ENCODE measurements around the gene HSD17B8. TPM values are rescaled to one million over a fixed set of nuclear protein-coding genes. Genes with fewer than 3 reads are reported as not detected.
"Not testable (repeated sequence)": the region's sequence is repeated elsewhere in the genome, so short reads cannot be mapped to it uniquely, and the experiment has no call there.

Gene HSD17B8
- total and polyA plus RNA-seq, 7 experiments from 2014 or later, result 9.7 to 67.0 (median 19.2) TPM

DNA sequence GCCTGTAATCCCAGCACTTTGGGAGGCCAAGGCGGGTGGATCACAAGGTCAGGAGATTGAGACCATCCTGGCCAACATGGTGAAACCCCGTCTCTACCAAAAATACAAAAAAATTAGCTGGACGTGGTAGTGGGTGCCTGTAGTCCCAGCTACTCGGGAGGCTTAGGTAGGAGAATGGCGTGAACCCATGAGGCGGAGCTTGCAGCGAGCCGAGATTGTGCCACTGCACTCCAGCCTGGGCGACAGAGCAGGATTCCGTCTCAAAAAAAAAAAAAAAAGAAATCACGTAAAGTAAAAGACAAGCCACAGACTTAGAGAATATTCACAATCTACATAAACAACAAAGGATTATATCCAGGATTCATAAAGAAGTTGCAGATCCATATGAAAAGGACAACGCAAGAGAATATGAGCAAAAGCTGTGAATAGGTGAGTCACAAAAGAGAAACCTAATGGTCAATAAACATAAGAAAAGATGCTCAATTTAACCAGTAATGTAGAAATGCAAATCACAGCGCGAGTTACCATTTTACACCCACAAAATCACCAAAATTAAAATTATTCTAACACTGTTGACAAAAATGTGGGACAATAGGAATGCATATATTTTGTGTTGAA lies 22.2 kb downstream of the HSD17B8 start:
- CTCF ChIA-PET, result interaction anchor here (0.6 kb wide), 1 partner anchor 402 kb away, joined by 5 read pairs; no protein-coding TSS in a partner anchor
- H3K4me1 Mint-ChIP-seq, result not testable (repeated sequence)

DNA sequence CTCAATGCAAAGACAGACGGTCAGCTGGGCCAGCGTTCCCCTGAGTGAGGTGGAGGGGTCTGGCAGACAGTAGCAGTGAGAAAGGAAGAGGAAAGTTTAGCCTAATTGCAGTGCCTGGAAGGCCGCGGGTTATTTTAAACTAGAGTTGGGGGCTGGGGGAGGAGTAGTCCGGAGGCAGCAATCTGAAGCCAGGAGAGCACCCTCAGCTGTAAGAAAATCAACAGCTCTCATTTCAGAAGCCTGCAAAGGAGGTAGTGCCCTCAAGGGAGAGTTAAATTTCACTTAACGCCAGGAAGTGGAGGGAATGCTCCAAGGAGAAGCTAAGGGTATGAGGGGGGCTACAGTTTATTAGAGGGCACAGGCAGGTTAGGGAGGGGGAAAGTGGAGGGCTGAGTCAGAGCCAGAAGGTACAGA lies 30.8 kb downstream of the HSD17B8 start:
- Histone ChIP-seq H3K27me3 (ENCODE audit: control insufficient read depth in 2 of 2, insufficient read depth in 2 of 2, low read length in 2 of 2) (no peaks in the 10 kb centered on the region), H3K27ac (ENCODE audit: low read depth, low read length) (no peak overlapping the region), H3K9me3 (ENCODE audit: control insufficient read depth in 2 of 3, low read length in 3 of 3) (no peaks in the 10 kb centered on the region), H3K36me3 (ENCODE audit: control insufficient read depth in 2 of 3, insufficient read depth in 3 of 3, low read length in 3 of 3) (no peaks in the 10 kb centered on the region), H3K4me1 (ENCODE audit: control insufficient read depth in 2 of 2, insufficient read depth in 2 of 2, low read length in 2 of 2) (no peaks in the 10 kb centered on the region), H3K4me3 (ENCODE audit: low read length) (no peak overlapping the region)
- no peaks in the 10 kb centered on the region for H3K9me3 Mint-ChIP-seq
- peaks cover 23 to 58% (median 28%) of the 10 kb centered on the region in 5 donors for H3K27me3 Mint-ChIP-seq
- no peaks in the 10 kb centered on the region for H3K4me1 Mint-ChIP-seq
- ChIA-PET POLR2A (interaction anchor here (1.4 kb wide), 2 partner anchors 14 to 27 kb away, joined by 4 to 5 read pairs; partner anchors contain the start of gene RING1), CTCF (interaction anchor here (1.6 kb wide), 1 partner anchor 13 kb away, joined by 5 read pairs; no protein-coding TSS in a partner anchor)
- no peak overlapping the region for H3K27ac Mint-ChIP-seq
- intact Hi-C loops (cut with micrococcal nuclease), result no loop called here
- DNase-seq (no peak), ATAC-seq (no peak)
- no peak overlapping the region for H3K4me3 Mint-ChIP-seq
- H3K36me3 Mint-ChIP-seq, result no peaks in the 10 kb centered on the region

More for the DNA sequence above, 22.2 kb downstream of the HSD17B8 start:
- H3K27me3 ChIP-seq (ENCODE audit: control insufficient read depth in 2 of 2, insufficient read depth in 2 of 2, low read length in 2 of 2); DNase-seq; H3K27ac ChIP-seq (ENCODE audit: low read depth, low read length); H3K27ac Mint-ChIP-seq; H3K36me3 ChIP-seq (ENCODE audit: control insufficient read depth in 2 of 3, insufficient read depth in 3 of 3, low read length in 3 of 3); H3K4me3 Mint-ChIP-seq; H3K4me1 ChIP-seq (ENCODE audit: control insufficient read depth in 2 of 2, insufficient read depth in 2 of 2, low read length in 2 of 2); POLR2A ChIA-PET; H3K9me3 ChIP-seq (ENCODE audit: control insufficient read depth in 2 of 3, low read length in 3 of 3); H3K4me3 ChIP-seq (ENCODE audit: low read length); ATAC-seq; H3K9me3 Mint-ChIP-seq; intact Hi-C loops (cut with micrococcal nuclease); H3K36me3 Mint-ChIP-seq: not testable (repeated sequence)
- H3K27me3 Mint-ChIP-seq, result peaks cover 19 to 74% (median 29%) of the 10 kb centered on the region in 5 donors

DNA sequence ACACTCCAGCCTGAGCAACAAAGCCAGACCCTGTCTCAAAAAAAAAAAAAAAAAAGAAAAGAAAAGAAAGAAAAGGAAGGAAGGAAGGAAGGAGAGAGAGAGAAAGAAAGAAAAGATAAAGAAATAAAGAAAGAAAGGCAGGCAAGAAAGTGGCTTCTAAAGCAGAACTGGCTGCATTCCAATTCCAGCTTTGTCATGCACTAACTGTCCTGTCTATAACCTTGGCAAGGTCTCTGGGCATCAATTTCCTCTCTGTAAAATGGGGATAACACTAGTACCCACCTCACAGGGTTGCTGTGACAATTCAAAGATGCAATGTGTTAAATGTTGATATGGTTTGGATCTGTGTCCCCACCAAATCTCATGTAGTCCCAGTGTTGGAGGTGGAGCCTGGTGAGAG lies 31.9 kb downstream of the HSD17B8 start:
- no peaks in the 10 kb centered on the region for H3K36me3 Mint-ChIP-seq
- H3K4me1 Mint-ChIP-seq, result no peaks in the 10 kb centered on the region
- DNase-seq (no peak), ATAC-seq (no peak)
- H3K4me3 Mint-ChIP-seq, result no peak overlapping the region
- ChIA-PET CTCF (interaction anchor here (1.6 kb wide), 1 partner anchor 12 kb away, joined by 5 read pairs; no protein-coding TSS in a partner anchor), POLR2A (interaction anchor here (1.4 kb wide), 2 partner anchors 13 to 28 kb away, joined by 4 to 5 read pairs; partner anchors contain the start of gene RING1)
- no peaks in the 10 kb centered on the region for H3K9me3 ChIP-seq (ENCODE audit: control insufficient read depth in 2 of 3, low read length in 3 of 3)
- peaks cover 21 to 54% (median 25%) of the 10 kb centered on the region in 5 donors for H3K27me3 Mint-ChIP-seq
- H3K4me3 ChIP-seq (ENCODE audit: low read length), result no peak overlapping the region
- intact Hi-C loops (cut with micrococcal nuclease), result no loop called here
- no peaks in the 10 kb centered on the region for H3K27me3 ChIP-seq (ENCODE audit: control insufficient read depth in 2 of 2, insufficient read depth in 2 of 2, low read length in 2 of 2)
- H3K4me1 ChIP-seq (ENCODE audit: control insufficient read depth in 2 of 2, insufficient read depth in 2 of 2, low read length in 2 of 2), result no peaks in the 10 kb centered on the region
- H3K27ac Mint-ChIP-seq, result peak overlapping the region in 1 of 9 donors; percentile 6
- H3K9me3 Mint-ChIP-seq, result no peaks in the 10 kb centered on the region
- no peak overlapping the region for H3K27ac ChIP-seq (ENCODE audit: low read depth, low read length)
- H3K36me3 ChIP-seq (ENCODE audit: control insufficient read depth in 2 of 3, insufficient read depth in 3 of 3, low read length in 3 of 3), result no peaks in the 10 kb centered on the region

DNA sequence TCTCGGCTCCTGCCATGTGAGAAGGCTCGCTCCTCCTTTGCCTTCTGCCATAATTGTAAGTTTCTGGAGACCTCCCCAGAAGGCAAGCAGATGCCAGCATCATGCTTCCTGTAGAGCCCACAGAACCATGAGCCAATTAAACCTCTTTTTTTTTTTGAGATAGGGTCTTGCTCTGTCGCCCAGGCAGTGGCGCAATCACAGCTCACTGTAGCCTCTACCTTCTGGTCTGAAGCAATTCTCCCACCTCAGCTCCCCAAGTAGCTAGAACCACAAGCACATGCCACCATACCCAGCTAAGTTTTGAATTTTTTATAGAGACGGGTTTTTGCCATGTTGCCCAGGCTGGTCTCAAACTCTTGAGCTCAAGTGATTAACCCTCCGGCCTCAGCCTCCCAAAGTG lies 32.4 kb downstream of the HSD17B8 start:
- ATAC-seq (no peak), DNase-seq (no peak)
- H3K9me3 ChIP-seq (ENCODE audit: control insufficient read depth in 2 of 3, low read length in 3 of 3), result no peaks in the 10 kb centered on the region
- H3K27me3 ChIP-seq (ENCODE audit: control insufficient read depth in 2 of 2, insufficient read depth in 2 of 2, low read length in 2 of 2), result no peaks in the 10 kb centered on the region
- POLR2A ChIA-PET, result interaction anchor here (1.4 kb wide), 1 partner anchor 12 kb away, joined by 5 read pairs; no protein-coding TSS in a partner anchor
- H3K27ac Mint-ChIP-seq, result peak overlapping the region in 1 of 9 donors; percentile 32
- no peaks in the 10 kb centered on the region for H3K9me3 Mint-ChIP-seq
- no peaks in the 10 kb centered on the region for H3K36me3 Mint-ChIP-seq
- CTCF ChIA-PET, result no interaction called here
- H3K4me1 ChIP-seq (ENCODE audit: control insufficient read depth in 2 of 2, insufficient read depth in 2 of 2, low read length in 2 of 2), result no peaks in the 10 kb centered on the region
- peaks cover 15 to 51% (median 22%) of the 10 kb centered on the region in 5 donors for H3K27me3 Mint-ChIP-seq
- no peaks in the 10 kb centered on the region for H3K36me3 ChIP-seq (ENCODE audit: control insufficient read depth in 2 of 3, insufficient read depth in 3 of 3, low read length in 3 of 3)
- H3K4me3 ChIP-seq (ENCODE audit: low read length), result no peak overlapping the region
- no peak overlapping the region for H3K27ac ChIP-seq (ENCODE audit: low read depth, low read length)
- intact Hi-C loops (cut with micrococcal nuclease), result no loop called here
- H3K4me3 Mint-ChIP-seq, result no peak overlapping the region
- H3K4me1 Mint-ChIP-seq, result peaks cover under 1 to 4% (median 3%) of the 10 kb centered on the region in 7 donors

DNA sequence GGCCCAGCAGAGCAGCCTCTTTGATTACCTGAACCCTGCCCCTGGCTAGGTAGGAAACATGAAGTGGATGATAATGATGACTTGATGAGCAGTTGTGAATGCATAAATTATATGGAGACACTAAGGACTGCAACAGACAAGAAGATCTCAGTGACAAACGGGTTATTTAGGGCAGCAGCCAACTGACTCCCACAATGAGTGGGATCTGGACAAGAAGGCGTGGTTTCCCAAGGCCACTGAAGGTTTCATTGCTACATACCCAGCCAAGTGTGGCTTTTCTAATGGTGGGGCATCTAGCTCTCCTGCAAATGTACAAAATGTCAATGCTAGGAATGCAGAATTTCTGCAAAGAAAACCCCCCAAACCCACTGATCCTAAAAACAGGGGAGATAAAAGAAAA lies 33.3 kb downstream of the HSD17B8 start:
- no peak overlapping the region for H3K27ac ChIP-seq (ENCODE audit: low read depth, low read length)
- ChIA-PET CTCF (no interaction called here), POLR2A (interaction anchor here (0.6 to 1.3 kb wide), 2 partner anchors 29 to 236 kb away, joined by 3 to 4 read pairs; no protein-coding TSS in a partner anchor)
- DNase-seq (no peak), ATAC-seq (no peak)
- Mint-ChIP-seq H3K4me3 (no peak overlapping the region), H3K27ac (no peak overlapping the region), H3K9me3 (no peaks in the 10 kb centered on the region), H3K4me1 (peaks cover 2 to 11% (median 7%) of the 10 kb centered on the region in 7 donors), H3K27me3 (peaks cover 14 to 52% (median 22%) of the 10 kb centered on the region in 5 donors), H3K36me3 (no peaks in the 10 kb centered on the region)
- H3K4me1 ChIP-seq (ENCODE audit: control insufficient read depth in 2 of 2, insufficient read depth in 2 of 2, low read length in 2 of 2), result no peaks in the 10 kb centered on the region
- no peak overlapping the region for H3K4me3 ChIP-seq (ENCODE audit: low read length)
- no peaks in the 10 kb centered on the region for H3K36me3 ChIP-seq (ENCODE audit: control insufficient read depth in 2 of 3, insufficient read depth in 3 of 3, low read length in 3 of 3)
- no peaks in the 10 kb centered on the region for H3K27me3 ChIP-seq (ENCODE audit: control insufficient read depth in 2 of 2, insufficient read depth in 2 of 2, low read length in 2 of 2)
- H3K9me3 ChIP-seq (ENCODE audit: control insufficient read depth in 2 of 3, low read length in 3 of 3), result no peaks in the 10 kb centered on the region
- intact Hi-C loops (cut with micrococcal nuclease), result no loop called here

DNA sequence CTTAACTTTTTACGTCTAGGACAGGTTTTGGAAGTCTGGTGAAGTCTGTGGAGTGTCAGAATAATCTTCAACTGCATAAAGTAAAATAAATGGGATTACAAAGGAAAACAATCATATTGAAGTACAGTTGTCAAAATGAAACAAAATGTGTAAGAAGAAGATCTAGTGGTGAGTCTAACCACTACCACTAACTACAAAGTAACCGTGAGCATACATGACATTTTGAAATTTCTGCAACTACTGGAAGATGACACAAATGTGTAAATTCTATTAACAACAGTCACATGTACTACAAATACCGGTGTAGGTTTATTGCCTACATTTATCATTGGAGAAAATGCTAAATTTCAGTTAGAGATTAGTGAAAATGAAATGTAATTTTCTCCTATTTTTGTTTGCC lies 37.5 kb downstream of the HSD17B8 start:
- H3K4me1 Mint-ChIP-seq, result peaks cover 2 to 11% (median 7%) of the 10 kb centered on the region in 7 donors
- H3K27ac ChIP-seq (ENCODE audit: low read depth, low read length), result no peak overlapping the region
- no peaks in the 10 kb centered on the region for H3K4me1 ChIP-seq (ENCODE audit: control insufficient read depth in 2 of 2, insufficient read depth in 2 of 2, low read length in 2 of 2)
- H3K4me3 ChIP-seq (ENCODE audit: low read length), result no peak overlapping the region
- DNase-seq (peak in 2 of 9 donors; percentile 7 to 11), ATAC-seq (no peak)
- H3K36me3 ChIP-seq (ENCODE audit: control insufficient read depth in 2 of 3, insufficient read depth in 3 of 3, low read length in 3 of 3), result no peaks in the 10 kb centered on the region
- no peaks in the 10 kb centered on the region for H3K36me3 Mint-ChIP-seq
- H3K9me3 ChIP-seq (ENCODE audit: control insufficient read depth in 2 of 3, low read length in 3 of 3), result no peaks in the 10 kb centered on the region
- POLR2A ChIA-PET, result no interaction called here
- intact Hi-C loops (cut with micrococcal nuclease), result no loop called here
- H3K27ac Mint-ChIP-seq, result peak overlapping the region in 4 of 9 donors; percentile 8 to 67 (median 17)
- peaks cover 0 to 38% (median 5%) of the 10 kb centered on the region in 5 donors for H3K27me3 Mint-ChIP-seq
- CTCF ChIA-PET, result no interaction called here
- H3K4me3 Mint-ChIP-seq, result peak overlapping the region in 6 of 10 donors; percentile 6 to 49 (median 28)
- H3K9me3 Mint-ChIP-seq, result no peaks in the 10 kb centered on the region
- no peaks in the 10 kb centered on the region for H3K27me3 ChIP-seq (ENCODE audit: control insufficient read depth in 2 of 2, insufficient read depth in 2 of 2, low read length in 2 of 2)

Measured in naive thymus-derived CD4-positive, alpha-beta T cell (primary cell).